Measurements from ENCODE around the gene SELENOM.
A peak's percentile ranks its signal among the peaks of the same experiment; 100 is the strongest.
"Not testable (repeated sequence)": the region's sequence is repeated elsewhere in the genome, so short reads cannot be mapped to it uniquely, and the experiment has no call there.

Gene SELENOM

GRCh38 chr22:31118046-31118820 lies 10.9 kb upstream of the SELENOM start:
- H3K27ac ChIP-seq = no peak overlapping the region
- no peak overlapping the region for H3K4me3 ChIP-seq

GRCh38 chr22:31112547-31113091 lies 5.3 kb upstream of the SELENOM start:
- not testable (repeated sequence) for H3K4me3 ChIP-seq, H3K27ac ChIP-seq

- H3K4me3 ChIP-seq = peak overlapping the region; percentile 41 to 83 (median 59)
- H3K27ac ChIP-seq = peak overlapping the region in 16 of 21 experiments; percentile 0 to 97 (median 74)
Observed at GRCh38 chr22:31107894-31108218, 488 bp upstream of the SELENOM start.

- Histone ChIP-seq H3K4me3 (peak overlapping the region; percentile 41 to 83 (median 59)), H3K27ac (peak overlapping the region; percentile 76 to 97 (median 87))
Observed at GRCh38 chr22:31106731-31107177, 614 bp downstream of the SELENOM start.

GRCh38 chr22:31106001-31106571 lies 1.3 kb downstream of the SELENOM start:
- H3K27ac ChIP-seq = peak overlapping the region in 18 of 21 experiments; percentile 14 to 97 (median 88)
- peak overlapping the region; percentile 41 to 83 (median 59) for H3K4me3 ChIP-seq

- H3K4me3 ChIP-seq = no peak overlapping the region
- H3K27ac ChIP-seq = peak overlapping the region in 10 of 21 experiments; percentile 14 to 95 (median 88)
Observed at GRCh38 chr22:31105282-31105929, 2.0 kb downstream of the SELENOM start.

GRCh38 chr22:31104869-31105268 lies 2.5 kb downstream of the SELENOM start:
- H3K27ac ChIP-seq = peak overlapping the region in 2 of 21 experiments; percentile 17 to 92
- no peak overlapping the region for H3K4me3 ChIP-seq

GRCh38 chr22:31103899-31104694 lies 3.3 kb downstream of the SELENOM start:
- Histone ChIP-seq H3K27ac (peak overlapping the region in 1 of 21 experiments; percentile 37), H3K4me3 (no peak overlapping the region)

GRCh38 chr22:31103111-31103510 lies 4.3 kb downstream of the SELENOM start:
- no peak overlapping the region for H3K4me3 ChIP-seq

GRCh38 chr22:31102441-31103081 lies 4.8 kb downstream of the SELENOM start:
- Histone ChIP-seq H3K27ac (peak overlapping the region in 18 of 21 experiments; percentile 0 to 69 (median 34)), H3K4me3 (no peak overlapping the region)

More at GRCh38 chr22:31103111-31103510, 4.3 kb downstream of the SELENOM start:
- H3K27ac ChIP-seq = peak overlapping the region in 12 of 21 experiments; percentile 0 to 69 (median 34)

- Histone ChIP-seq H3K4me3 (no peak overlapping the region), H3K27ac (no peak overlapping the region)
Observed at GRCh38 chr22:31100762-31101525, 6.4 kb downstream of the SELENOM start.

GRCh38 chr22:31099841-31100761 lies 7.3 kb downstream of the SELENOM start:
- Histone ChIP-seq H3K4me3 (no peak overlapping the region), H3K27ac (no peak overlapping the region)

GRCh38 chr22:31099386-31099785 lies 8.0 kb downstream of the SELENOM start:
- peak overlapping the region in 1 of 21 experiments; percentile 30 for H3K27ac ChIP-seq
- H3K4me3 ChIP-seq = no peak overlapping the region

GRCh38 chr22:31098632-31099110 lies 8.7 kb downstream of the SELENOM start:
- H3K4me3 ChIP-seq = no peak overlapping the region
- H3K27ac ChIP-seq = peak overlapping the region in 1 of 21 experiments; percentile 30

GRCh38 chr22:31097941-31098631 lies 9.3 kb downstream of the SELENOM start:
- Histone ChIP-seq H3K27ac (no peak overlapping the region), H3K4me3 (no peak overlapping the region)

GRCh38 chr22:31097539-31097938 lies 9.8 kb downstream of the SELENOM start:
- H3K27ac ChIP-seq, H3K4me3 ChIP-seq: not testable (repeated sequence)
